ENCODE results near the gene PPARA. TPM values are rescaled to one million over a fixed set of nuclear protein-coding genes. Genes with fewer than 3 reads are reported as not detected.
"Not testable (repeated sequence)": the region's sequence is repeated elsewhere in the genome, so short reads cannot be mapped to it uniquely, and the experiment has no call there.

PPARA gene
- total RNA-seq, 2 donors from 2014 or later, result 31.7 to 36.1 TPM

DNA sequence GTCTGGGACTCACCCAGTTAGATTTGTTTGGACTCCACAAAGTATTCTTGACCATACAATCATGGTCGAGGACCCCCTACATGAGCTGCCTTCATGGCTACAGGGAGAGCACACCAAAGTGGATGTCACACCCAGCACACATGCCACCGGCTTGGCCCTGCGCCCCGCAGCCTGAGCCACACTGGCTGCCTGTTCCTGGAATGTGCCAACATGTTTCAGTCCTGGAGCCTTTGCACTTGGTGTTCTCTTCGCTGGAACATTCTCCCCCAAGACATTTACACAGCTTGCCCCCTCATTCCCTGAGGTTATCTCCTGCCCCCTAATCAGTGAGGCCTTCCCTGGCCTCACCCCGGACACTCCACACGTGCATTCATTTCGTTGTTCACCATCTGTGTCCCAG, 46.0 kb downstream of the PPARA start:
- Mint-ChIP-seq H3K9me3 (no peaks in the 10 kb centered on the region), H3K27ac (peak overlapping the region in 1 of 2 donors; percentile 68), H3K4me3 (no peak overlapping the region), H3K4me1 (ENCODE audit: low read depth in 2 of 2) (peaks cover 16 to 23% of the 10 kb centered on the region in 2 donors), H3K27me3 (no peaks in the 10 kb centered on the region), H3K36me3 (peaks cover 9% of the 10 kb centered on the region)
- DNase-seq (ENCODE audit: low spot score), result no peak
- no peak for ATAC-seq

DNA sequence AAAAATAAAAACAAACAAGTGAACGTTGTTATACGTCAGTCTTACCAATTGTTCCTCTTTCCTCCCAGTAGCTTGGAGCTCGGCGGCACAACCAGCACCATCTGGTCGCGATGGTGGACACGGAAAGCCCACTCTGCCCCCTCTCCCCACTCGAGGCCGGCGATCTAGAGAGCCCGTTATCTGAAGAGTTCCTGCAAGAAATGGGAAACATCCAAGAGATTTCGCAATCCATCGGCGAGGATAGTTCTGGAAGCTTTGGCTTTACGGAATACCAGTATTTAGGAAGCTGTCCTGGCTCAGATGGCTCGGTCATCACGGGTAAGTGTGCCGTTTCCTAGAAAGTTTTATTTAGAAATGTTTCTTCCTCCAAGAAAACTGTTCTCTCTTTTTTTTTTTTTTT, 47.9 kb downstream of the PPARA start:
- DNase-seq (ENCODE audit: low spot score) (no peak), ATAC-seq (no peak)
- no peaks in the 10 kb centered on the region for H3K9me3 Mint-ChIP-seq
- peaks cover 31 to 37% of the 10 kb centered on the region in 2 donors for H3K4me1 Mint-ChIP-seq (ENCODE audit: low read depth in 2 of 2)
- H3K27ac Mint-ChIP-seq, result no peak overlapping the region
- no peak overlapping the region for H3K4me3 Mint-ChIP-seq
- H3K27me3 Mint-ChIP-seq, result no peaks in the 10 kb centered on the region
- H3K36me3 Mint-ChIP-seq, result peaks cover 4% of the 10 kb centered on the region

DNA sequence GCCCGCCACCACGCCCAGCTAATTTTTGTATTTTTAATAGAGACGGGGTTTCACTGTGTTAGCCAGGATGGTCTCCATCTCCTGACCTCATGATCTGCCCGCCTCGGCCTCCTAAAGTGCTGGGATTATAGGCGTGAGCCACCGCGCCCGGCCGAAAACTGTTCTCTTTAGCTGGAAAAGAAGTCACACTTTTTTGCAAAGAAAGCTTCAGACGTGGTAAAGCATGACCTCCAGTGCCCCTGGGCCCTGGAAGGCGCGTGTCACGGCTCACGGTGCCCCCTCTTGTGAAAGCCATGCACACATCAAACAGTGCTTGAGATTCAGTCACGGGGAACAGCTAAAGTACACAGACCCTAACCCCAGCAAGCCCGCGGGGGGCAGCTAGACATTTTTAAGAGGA, 48.5 kb downstream of the PPARA start:
- not testable (repeated sequence) for H3K27me3 Mint-ChIP-seq; ATAC-seq; H3K27ac Mint-ChIP-seq; H3K4me3 Mint-ChIP-seq; DNase-seq (ENCODE audit: low spot score); H3K9me3 Mint-ChIP-seq; H3K36me3 Mint-ChIP-seq
- peaks cover 35 to 42% of the 10 kb centered on the region in 2 donors for H3K4me1 Mint-ChIP-seq (ENCODE audit: low read depth in 2 of 2)

DNA sequence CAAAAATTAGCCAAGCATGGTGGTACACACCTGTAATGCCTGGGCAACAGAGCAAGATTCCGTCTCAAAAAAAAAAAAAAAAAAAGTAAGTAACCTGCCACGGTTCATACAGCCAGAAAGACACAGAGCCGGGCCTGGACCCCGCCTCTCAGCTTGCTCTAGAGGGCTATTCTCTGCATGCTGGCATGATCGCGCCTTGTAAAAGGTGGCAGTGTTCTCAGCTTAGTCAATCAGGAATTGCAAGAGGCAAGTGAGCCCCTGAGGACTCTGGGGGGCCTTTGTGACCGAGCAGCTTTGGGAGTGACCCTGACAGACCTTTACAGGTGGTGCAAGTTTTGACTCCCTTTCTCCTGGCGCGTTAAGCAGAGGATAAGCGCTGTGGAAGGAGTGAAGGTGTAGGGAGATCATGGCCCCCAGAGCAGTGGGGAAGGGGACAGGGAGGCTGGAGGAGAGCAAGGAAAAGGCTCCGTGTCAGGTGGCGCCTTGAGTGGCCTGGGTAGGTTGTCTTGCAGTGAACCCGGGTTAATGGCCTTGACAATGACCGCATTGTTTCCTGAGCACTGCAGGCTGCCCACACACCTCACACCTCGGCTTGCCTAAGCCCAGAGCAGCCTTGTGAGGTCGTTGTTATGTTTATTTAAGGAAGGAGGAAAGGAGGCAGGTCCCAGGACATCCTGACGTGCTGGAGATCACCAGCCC, 50.9 kb downstream of the PPARA start:
- peaks cover 31 to 35% of the 10 kb centered on the region in 2 donors for H3K4me1 Mint-ChIP-seq (ENCODE audit: low read depth in 2 of 2)
- peak overlapping the region; percentile 78 to 94 for H3K27ac Mint-ChIP-seq
- DNase-seq (ENCODE audit: low spot score) (peak; percentile 78), ATAC-seq (peak; percentile 87 to 90)
- H3K4me3 Mint-ChIP-seq, result peak overlapping the region; percentile 53
- H3K27me3 Mint-ChIP-seq, result no peaks in the 10 kb centered on the region
- no peaks in the 10 kb centered on the region for H3K9me3 Mint-ChIP-seq
- H3K36me3 Mint-ChIP-seq, result peaks cover 10% of the 10 kb centered on the region

DNA sequence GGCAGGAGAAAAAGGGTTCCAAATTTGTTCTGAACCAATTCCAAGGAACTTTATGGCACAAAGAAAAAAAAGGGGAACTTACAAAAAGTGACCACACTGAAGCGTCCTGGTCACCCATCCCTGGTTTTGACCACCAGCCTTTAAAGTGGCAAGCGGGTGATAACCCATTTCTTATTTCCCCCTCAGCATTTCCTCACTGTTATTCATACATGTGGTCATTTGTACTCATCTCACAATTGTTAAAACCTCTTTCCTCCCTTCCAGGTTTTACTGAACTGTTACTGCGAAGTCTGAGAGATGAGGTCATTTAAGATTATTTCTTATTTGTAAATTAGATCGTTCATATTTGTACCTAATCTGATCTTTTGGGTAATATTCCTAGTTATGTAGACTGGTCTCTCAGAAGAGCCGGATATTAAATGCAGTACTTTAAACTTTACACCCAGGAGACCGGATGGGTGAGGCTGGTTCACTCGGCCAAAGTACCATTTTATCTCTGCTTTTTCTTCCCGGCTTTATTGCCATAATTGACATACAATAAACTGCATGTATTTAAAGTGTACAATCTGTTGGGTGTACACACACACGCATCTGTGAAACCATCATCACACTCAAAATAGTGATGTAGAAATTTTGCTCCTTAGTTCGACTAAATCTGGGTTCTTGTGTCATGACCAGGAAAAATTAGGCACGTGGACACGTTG, 52.7 kb downstream of the PPARA start:
- peaks cover 10% of the 10 kb centered on the region for H3K36me3 Mint-ChIP-seq
- peaks cover 26 to 28% of the 10 kb centered on the region in 2 donors for H3K4me1 Mint-ChIP-seq (ENCODE audit: low read depth in 2 of 2)
- ATAC-seq (peak; percentile 66 to 75), DNase-seq (ENCODE audit: low spot score) (no peak)
- H3K27ac Mint-ChIP-seq, result peak overlapping the region; percentile 82 to 93
- peak overlapping the region; percentile 13 for H3K4me3 Mint-ChIP-seq
- H3K27me3 Mint-ChIP-seq, result no peaks in the 10 kb centered on the region
- H3K9me3 Mint-ChIP-seq, result no peaks in the 10 kb centered on the region

DNA sequence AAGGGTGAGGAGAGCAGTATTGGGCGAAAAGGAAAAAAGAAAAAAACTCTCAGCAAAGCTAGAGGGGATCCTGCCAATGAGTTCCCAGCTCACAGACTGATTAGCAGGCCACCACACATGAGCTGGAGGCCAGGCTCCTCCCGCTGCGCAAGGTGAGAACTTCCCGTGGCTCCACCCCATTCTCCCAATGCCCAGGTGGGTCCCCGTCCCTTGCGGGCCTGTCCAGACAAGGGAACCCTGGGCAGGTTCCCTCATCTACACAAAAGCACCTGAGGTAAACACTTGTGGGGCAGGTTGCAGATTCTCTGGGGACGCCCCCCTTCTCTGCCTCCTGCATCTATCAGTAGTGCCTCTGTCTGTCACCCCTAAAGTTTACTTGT, 53.3 kb downstream of the PPARA start:
- no peak for ATAC-seq
- H3K27ac Mint-ChIP-seq, result peak overlapping the region; percentile 82 to 93
- H3K4me3 Mint-ChIP-seq, result peak overlapping the region; percentile 13
- H3K4me1 Mint-ChIP-seq (ENCODE audit: low read depth in 2 of 2), result peaks cover 26 to 30% of the 10 kb centered on the region in 2 donors
- peaks cover 12% of the 10 kb centered on the region for H3K36me3 Mint-ChIP-seq
- DNase-seq (ENCODE audit: low spot score), result no peak
- peaks cover 2% of the 10 kb centered on the region for H3K9me3 Mint-ChIP-seq
- H3K27me3 Mint-ChIP-seq, result no peaks in the 10 kb centered on the region

DNA sequence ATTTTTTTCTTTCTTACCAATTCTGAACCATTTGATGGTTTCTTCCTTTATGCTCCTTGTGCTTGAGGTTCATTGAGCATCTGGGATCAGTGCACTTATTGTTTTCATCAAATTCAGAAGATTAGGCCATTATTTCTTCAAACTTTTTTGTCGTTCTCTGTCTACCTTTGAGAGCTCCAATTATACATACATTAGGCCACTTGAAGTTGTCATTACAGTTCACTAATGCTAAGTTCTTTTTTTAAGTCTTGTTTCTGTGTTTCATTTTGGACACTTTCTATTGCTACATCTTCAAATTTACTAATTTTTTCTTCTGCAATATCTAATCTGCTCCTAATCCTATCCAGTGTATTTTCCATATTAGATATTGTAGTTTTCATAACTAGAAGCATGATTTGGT, 58.9 kb downstream of the PPARA start:
- peaks cover 0 to 15% of the 10 kb centered on the region in 2 donors for H3K4me1 Mint-ChIP-seq (ENCODE audit: low read depth in 2 of 2)
- H3K27ac Mint-ChIP-seq, result no peak overlapping the region
- H3K9me3 Mint-ChIP-seq, result peaks cover 10% of the 10 kb centered on the region
- DNase-seq (ENCODE audit: low spot score), result no peak
- no peaks in the 10 kb centered on the region for H3K27me3 Mint-ChIP-seq
- no peak for ATAC-seq
- H3K36me3 Mint-ChIP-seq, result peaks cover 46% of the 10 kb centered on the region
- no peak overlapping the region for H3K4me3 Mint-ChIP-seq

DNA sequence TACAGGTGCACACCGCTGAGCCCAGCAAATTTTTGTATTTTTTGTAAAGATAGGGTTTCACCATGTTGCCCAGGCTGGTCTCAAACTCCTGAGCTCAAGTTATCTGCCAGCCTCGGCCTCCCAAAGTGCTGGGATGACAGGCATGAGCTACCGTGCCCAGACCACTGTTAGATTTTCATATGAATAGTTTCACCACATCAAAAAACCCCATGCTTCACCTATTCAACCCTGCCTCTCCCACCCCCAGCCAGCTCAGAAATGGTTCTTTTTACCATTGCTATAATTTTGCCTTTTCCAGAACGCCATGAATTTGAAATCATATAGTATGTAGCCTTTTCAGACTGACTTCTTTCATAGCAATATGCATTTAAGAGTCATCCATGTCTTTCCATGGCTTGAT, 61.9 kb downstream of the PPARA start:
- peaks cover 0 to 19% of the 10 kb centered on the region in 2 donors for H3K4me1 Mint-ChIP-seq (ENCODE audit: low read depth in 2 of 2)
- peak overlapping the region; percentile 14 to 69 for H3K27ac Mint-ChIP-seq
- peaks cover 10% of the 10 kb centered on the region for H3K9me3 Mint-ChIP-seq
- no peaks in the 10 kb centered on the region for H3K27me3 Mint-ChIP-seq
- peaks cover 44% of the 10 kb centered on the region for H3K36me3 Mint-ChIP-seq
- DNase-seq (ENCODE audit: low spot score) (no peak), ATAC-seq (no peak)
- no peak overlapping the region for H3K4me3 Mint-ChIP-seq

DNA sequence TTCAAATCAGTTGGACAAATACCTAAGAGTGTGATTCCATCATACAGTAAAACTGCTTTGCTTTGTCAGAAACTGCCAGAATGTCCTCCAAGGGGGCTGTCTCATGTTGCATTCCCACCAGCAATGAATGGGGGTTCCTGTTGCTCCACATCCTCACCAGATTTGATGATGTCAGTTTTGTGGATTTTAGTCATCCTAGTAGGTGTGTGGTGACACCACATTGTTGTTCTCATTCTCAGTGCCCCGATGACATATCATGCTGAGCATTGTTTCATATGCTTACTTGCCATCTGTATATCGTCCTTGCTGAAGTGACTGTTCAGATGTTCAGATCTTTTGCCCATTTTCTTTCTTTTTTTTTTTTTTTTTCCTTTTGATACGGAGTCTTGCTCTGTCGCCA, 62.7 kb downstream of the PPARA start:
- DNase-seq (ENCODE audit: low spot score) (no peak), ATAC-seq (peak; percentile 81 to 86)
- no peak overlapping the region for H3K4me3 Mint-ChIP-seq
- H3K27ac Mint-ChIP-seq, result peak overlapping the region in 1 of 2 donors; percentile 69
- H3K27me3 Mint-ChIP-seq, result no peaks in the 10 kb centered on the region
- H3K9me3 Mint-ChIP-seq, result peaks cover 10% of the 10 kb centered on the region
- H3K4me1 Mint-ChIP-seq (ENCODE audit: low read depth in 2 of 2), result peaks cover 0 to 19% of the 10 kb centered on the region in 2 donors
- peaks cover 44% of the 10 kb centered on the region for H3K36me3 Mint-ChIP-seq

DNA sequence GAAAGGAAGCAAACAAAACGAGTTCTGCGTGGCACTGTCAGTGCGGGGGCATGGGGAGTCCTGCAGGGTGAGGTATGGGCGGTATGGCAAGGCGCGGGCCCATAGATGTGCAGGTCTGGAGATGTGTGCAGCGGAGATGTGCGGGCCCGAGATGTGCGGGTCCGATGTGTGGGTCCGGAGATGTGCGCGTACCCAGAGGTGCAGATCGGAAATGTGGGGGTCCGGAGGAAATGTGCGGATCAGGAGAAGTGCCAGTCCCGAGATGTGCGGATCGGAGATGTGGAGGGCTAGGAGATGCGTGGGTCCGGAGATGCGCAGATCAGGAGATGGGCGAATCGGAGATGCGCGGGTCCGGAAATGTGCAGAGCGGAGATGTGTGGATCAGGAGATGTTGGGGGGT, 63.8 kb downstream of the PPARA start:
- H3K4me3 Mint-ChIP-seq, result no peak overlapping the region
- H3K27me3 Mint-ChIP-seq, result no peaks in the 10 kb centered on the region
- no peak for DNase-seq (ENCODE audit: low spot score)
- H3K27ac Mint-ChIP-seq, result peak overlapping the region in 1 of 2 donors; percentile 58
- H3K36me3 Mint-ChIP-seq, result peaks cover 35% of the 10 kb centered on the region
- no peak for ATAC-seq
- H3K4me1 Mint-ChIP-seq (ENCODE audit: low read depth in 2 of 2), result peaks cover 0 to 16% of the 10 kb centered on the region in 2 donors
- peaks cover 3% of the 10 kb centered on the region for H3K9me3 Mint-ChIP-seq

DNA sequence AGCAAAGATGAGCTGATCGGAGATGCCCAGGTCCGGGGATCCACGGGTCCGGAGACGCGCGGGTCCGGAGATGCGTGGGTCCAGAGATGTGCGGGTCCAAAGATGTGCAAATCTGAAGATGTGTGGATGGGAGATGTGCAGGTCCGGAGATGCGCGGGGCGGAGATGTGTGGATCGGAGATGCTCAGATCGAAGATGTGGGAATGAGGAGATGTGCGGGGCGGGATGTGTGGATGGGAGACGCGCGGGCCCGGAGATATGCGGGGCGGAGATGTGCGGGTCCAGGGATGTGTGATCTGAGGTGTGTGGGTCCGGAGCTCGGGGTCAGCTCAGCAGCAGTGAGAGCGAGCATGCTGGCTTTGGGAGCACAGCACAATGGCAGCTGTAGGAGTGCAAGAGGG, 64.3 kb downstream of the PPARA start:
- Mint-ChIP-seq H3K27me3 (no peaks in the 10 kb centered on the region), H3K4me1 (ENCODE audit: low read depth in 2 of 2) (peaks cover 3 to 20% of the 10 kb centered on the region in 2 donors), H3K27ac (no peak overlapping the region), H3K9me3 (no peaks in the 10 kb centered on the region), H3K4me3 (no peak overlapping the region), H3K36me3 (peaks cover 31% of the 10 kb centered on the region)
- no peak for ATAC-seq
- no peak for DNase-seq (ENCODE audit: low spot score)

DNA sequence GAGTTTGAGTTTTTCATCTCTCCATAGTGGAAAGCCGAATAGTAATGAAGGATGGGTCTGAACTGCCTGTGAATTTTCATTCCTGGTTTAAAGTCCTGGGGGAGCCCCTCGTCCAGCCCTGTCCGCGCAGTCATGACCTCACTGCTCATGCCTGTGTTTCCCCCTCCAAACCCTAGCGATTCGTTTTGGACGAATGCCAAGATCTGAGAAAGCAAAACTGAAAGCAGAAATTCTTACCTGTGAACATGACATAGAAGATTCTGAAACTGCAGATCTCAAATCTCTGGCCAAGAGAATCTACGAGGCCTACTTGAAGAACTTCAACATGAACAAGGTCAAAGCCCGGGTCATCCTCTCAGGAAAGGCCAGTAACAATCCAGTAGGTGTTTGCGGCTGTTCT, 69.3 kb downstream of the PPARA start:
- DNase-seq (ENCODE audit: low spot score) (no peak), ATAC-seq (no peak)
- no peaks in the 10 kb centered on the region for H3K27me3 Mint-ChIP-seq
- no peak overlapping the region for H3K4me3 Mint-ChIP-seq
- no peaks in the 10 kb centered on the region for H3K9me3 Mint-ChIP-seq
- H3K36me3 Mint-ChIP-seq, result no peaks in the 10 kb centered on the region
- no peak overlapping the region for H3K27ac Mint-ChIP-seq
- peaks cover 6 to 9% of the 10 kb centered on the region in 2 donors for H3K4me1 Mint-ChIP-seq (ENCODE audit: low read depth in 2 of 2)

DNA sequence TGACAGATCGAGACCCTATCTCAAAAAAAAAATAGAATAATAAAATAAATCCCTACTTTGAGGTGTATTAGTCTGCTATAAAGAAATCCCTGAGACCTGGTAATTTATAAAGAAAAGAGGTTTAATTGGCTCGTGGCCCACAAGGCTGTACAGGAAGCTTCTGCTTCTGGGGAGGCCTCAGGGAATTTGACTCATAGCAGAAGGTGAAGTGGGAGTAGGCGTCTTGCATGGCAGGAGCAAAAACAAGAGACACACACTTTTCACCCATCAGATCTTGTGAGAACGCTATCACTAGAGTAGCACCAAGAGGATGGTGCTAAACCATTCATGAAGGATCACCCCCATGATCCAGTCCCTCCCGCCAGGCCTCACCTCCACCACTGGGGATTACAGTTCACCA, 70.6 kb downstream of the PPARA start:
- H3K36me3 Mint-ChIP-seq, result peaks cover 5% of the 10 kb centered on the region
- no peak overlapping the region for H3K27ac Mint-ChIP-seq
- no peak for ATAC-seq
- no peaks in the 10 kb centered on the region for H3K9me3 Mint-ChIP-seq
- H3K4me3 Mint-ChIP-seq, result no peak overlapping the region
- no peak for DNase-seq (ENCODE audit: low spot score)
- no peaks in the 10 kb centered on the region for H3K27me3 Mint-ChIP-seq
- H3K4me1 Mint-ChIP-seq (ENCODE audit: low read depth in 2 of 2), result peaks cover 7 to 10% of the 10 kb centered on the region in 2 donors
